ENCODE data around the gene SULT1C4. TPM values are rescaled to one million over a fixed set of nuclear protein-coding genes. Genes with fewer than 3 reads are reported as not detected.
"Not testable (repeated sequence)": the region's sequence is repeated elsewhere in the genome, so short reads cannot be mapped to it uniquely, and the experiment has no call there.

The SULT1C4 gene
- total RNA-seq, 4 donors from 2014 or later = 12.0 to 33.4 (median 13.2) TPM

DNA sequence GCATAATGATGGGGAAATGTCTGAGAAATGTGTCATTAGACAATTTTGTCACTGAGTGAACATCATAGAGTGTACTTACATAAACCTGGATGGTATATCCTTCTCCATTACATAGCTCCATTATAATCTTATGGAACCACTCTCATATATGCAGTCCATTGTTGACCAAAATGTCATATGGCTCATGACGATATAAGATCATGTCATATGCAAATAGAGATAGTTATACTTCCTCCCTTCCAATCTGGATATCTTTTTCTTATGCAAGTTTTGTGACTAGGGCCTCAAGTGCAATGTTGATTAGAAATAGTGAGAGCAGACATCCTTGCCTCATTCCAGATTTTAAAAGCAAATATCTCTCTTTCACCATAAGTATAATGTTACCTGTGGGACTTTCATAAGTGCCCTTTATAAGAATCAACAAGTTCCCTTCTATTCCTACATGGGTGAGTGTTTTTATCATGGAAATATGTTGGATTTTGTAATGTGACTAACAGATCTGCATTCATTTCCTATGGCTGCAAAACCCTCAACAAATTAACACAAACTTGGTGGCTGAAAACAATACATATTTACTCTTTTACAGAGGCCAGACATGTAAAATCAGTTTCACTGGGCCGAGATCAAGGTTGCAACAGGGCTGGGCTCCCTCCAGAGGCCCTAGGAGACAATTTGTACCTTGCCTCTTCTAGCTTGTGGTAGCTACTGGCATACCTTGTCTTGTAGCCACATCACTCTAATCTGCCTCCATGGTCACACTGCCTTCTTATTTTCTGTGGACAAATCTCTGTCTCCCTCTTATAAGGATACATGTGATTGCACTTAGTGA is 21.6 kb upstream of the SULT1C4 start:
- H3K9me3 ChIP-seq = no peaks in the 10 kb centered on the region
- H3K27ac ChIP-seq = no peak overlapping the region
- H3K4me3 ChIP-seq = no peak overlapping the region
- no peak for DNase-seq
- TF ChIP-seq POLR2A (IDR thresholded peaks at IDR 0.05) = no peak
- TF ChIP-seq, protein P1, sequence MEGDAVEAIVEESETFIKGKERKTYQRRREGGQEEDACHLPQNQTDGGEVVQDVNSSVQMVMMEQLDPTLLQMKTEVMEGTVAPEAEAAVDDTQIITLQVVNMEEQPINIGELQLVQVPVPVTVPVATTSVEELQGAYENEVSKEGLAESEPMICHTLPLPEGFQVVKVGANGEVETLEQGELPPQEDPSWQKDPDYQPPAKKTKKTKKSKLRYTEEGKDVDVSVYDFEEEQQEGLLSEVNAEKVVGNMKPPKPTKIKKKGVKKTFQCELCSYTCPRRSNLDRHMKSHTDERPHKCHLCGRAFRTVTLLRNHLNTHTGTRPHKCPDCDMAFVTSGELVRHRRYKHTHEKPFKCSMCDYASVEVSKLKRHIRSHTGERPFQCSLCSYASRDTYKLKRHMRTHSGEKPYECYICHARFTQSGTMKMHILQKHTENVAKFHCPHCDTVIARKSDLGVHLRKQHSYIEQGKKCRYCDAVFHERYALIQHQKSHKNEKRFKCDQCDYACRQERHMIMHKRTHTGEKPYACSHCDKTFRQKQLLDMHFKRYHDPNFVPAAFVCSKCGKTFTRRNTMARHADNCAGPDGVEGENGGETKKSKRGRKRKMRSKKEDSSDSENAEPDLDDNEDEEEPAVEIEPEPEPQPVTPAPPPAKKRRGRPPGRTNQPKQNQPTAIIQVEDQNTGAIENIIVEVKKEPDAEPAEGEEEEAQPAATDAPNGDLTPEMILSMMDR (IDR thresholded peaks at IDR 0.05) = no peak
- H3K4me1 ChIP-seq = no peaks in the 10 kb centered on the region
- intact Hi-C loops (cut with DNase I; ENCODE audit: low total_unique reads) = no loop called here
- H3K36me3 ChIP-seq = no peaks in the 10 kb centered on the region
- H3K27me3 ChIP-seq = no peaks in the 10 kb centered on the region

DNA sequence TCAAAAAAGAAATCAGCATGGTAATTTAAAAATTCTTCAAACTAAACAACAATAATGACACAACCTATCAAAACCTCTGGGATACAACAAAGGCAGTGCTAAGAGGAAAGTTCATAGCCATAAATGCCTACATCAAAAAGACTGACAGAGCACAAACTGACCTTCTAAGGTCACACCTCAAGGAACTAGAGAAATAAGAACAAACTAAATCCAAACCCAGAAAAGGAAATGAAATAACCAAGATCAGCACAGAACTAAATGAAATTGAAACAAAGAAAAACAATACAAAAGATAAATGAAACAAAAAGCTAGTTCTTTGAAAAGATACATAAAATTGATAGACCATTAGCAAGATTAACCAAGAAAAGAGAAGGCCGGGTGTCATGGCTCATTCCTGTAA is 18.4 kb upstream of the SULT1C4 start:
- DNase-seq; H3K36me3 ChIP-seq; H3K27me3 ChIP-seq; H3K4me1 ChIP-seq; H3K9me3 ChIP-seq; H3K4me3 ChIP-seq; H3K27ac ChIP-seq; intact Hi-C loops (cut with DNase I; ENCODE audit: low total_unique reads): not testable (repeated sequence)

DNA sequence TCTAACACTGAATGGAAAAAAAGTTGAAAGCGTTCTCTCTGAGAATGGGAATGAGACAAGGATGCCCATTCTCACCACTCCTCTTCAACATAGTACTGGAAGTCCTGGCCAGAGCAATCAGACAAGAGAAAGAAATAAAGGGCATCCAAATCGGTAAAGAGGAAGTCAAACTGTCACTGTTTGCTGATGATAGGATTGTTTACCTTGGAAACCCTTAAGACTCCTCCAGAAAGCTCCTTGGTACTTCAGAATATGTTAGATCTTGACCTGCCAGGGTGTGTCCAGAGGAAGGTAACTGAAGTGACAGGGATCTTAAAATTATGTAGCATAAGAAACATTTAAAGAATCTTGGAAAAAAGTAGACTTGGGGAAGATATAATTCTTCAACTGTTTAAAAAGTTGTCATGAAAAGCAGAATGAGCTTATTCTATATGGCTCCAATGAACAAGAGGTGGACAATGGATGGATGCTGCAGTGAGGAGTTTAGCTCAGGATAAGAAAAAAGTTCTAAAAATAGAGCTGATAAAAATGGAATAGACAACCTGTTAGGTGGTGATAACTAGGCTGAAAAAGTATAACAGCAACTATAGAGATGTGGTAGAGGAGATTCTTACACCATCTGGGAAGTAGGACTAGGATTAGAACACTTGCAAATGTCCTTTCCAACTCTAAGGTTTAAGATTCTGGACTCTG is 16.8 kb upstream of the SULT1C4 start:
- intact Hi-C loops (cut with DNase I; ENCODE audit: low total_unique reads) = no loop called here
- TF ChIP-seq, protein P1 (IDR thresholded peaks at IDR 0.05) = no peak
- TF ChIP-seq POLR2A (IDR thresholded peaks at IDR 0.05) = no peak

DNA sequence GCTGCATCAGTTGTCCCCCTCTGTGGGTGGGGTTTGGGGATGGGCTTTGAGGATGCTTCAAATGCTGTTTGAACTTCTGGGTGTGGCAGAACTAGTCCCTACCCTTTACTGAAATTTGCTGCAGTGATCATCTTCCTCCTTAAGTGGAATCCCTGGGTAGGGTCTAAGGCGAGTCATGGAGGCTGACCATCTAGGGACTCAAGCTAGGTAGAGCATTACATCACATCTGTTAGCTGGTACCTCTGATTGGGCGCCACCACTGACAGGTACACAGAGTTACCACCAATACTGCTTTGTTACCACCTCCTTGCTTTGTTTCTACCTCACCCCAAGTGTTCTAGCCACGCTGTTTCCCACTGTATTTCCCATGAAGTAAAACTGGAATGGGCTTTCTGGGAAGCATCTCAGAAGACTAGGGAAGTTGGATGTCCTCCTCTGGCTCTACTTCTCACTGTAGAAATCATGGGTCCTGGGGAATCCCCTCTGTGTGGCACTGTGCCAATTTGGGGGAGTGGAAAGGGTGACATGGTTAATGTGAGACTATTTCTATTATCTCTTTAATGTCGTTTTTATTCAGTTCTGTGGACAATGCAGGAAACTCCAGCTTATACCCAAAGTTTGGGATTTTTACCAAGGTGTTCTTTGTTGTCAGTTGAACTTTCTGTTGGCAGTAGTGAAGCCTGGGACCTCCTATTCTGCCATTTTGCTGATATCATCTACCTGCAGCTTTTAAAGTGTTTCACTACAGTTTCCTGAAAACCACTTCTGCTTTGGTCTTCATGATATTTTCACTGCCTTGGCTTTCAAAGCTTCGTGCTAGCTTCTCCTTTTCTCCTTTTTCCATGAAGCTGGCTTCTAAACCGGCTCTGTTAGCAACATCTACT is 14.5 kb upstream of the SULT1C4 start:
- no peaks in the 10 kb centered on the region for H3K9me3 ChIP-seq
- H3K36me3 ChIP-seq = no peaks in the 10 kb centered on the region
- H3K4me3 ChIP-seq = no peak overlapping the region
- TF ChIP-seq POLR2A (IDR thresholded peaks at IDR 0.05) = no peak
- TF ChIP-seq, protein P1 (IDR thresholded peaks at IDR 0.05) = no peak
- H3K27ac ChIP-seq = no peak overlapping the region
- no peaks in the 10 kb centered on the region for H3K4me1 ChIP-seq
- H3K27me3 ChIP-seq = no peaks in the 10 kb centered on the region
- intact Hi-C loops (cut with DNase I; ENCODE audit: low total_unique reads) = no loop called here
- DNase-seq = no peak

More for the DNA sequence above, 16.8 kb upstream of the SULT1C4 start:
- H3K36me3 ChIP-seq = no peaks in the 10 kb centered on the region
- H3K27me3 ChIP-seq = no peaks in the 10 kb centered on the region
- H3K27ac ChIP-seq = no peak overlapping the region
- H3K9me3 ChIP-seq = no peaks in the 10 kb centered on the region
- no peak overlapping the region for H3K4me3 ChIP-seq
- no peak for DNase-seq
- no peaks in the 10 kb centered on the region for H3K4me1 ChIP-seq

DNA sequence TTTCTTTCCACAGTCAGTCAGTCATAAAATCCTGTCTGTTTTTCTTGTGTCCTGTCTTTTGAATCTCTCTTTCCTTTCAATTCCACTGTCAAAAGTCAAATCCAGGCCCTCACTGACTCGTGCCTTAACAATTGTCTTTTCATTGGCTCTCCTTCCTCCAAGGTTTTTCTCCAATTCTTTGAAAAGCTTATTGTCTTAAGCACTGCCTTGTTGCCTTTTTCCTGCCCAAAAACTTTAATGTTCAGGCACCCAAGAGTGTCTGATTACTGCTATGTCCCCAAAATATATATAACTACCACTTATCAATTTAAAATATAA is 13.9 kb upstream of the SULT1C4 start:
- Histone ChIP-seq H3K27me3 (no peaks in the 10 kb centered on the region), H3K27ac (no peak overlapping the region), H3K4me3 (no peak overlapping the region), H3K4me1 (no peaks in the 10 kb centered on the region), H3K36me3 (no peaks in the 10 kb centered on the region), H3K9me3 (no peaks in the 10 kb centered on the region)
- intact Hi-C loops (cut with DNase I; ENCODE audit: low total_unique reads) = no loop called here
- DNase-seq = no peak
- TF ChIP-seq, protein P1 (IDR thresholded peaks at IDR 0.05) = no peak
- no peak for TF ChIP-seq POLR2A (IDR thresholded peaks at IDR 0.05)

All from uterus (tissue), 4 donors.